Measurements from ENCODE around the gene NR1H4.

- TF ChIP-seq POLR2A (IDR thresholded peaks at IDR 0.05; ENCODE audit: low read depth, low read length) (no peak), POLR2AphosphoS5 (IDR thresholded peaks at IDR 0.05; ENCODE audit: low read depth, low read length) (no peak), TAF1 (IDR thresholded peaks at IDR 0.05; ENCODE audit: low read depth, low read length) (no peak)
Observed at GRCh38 chr12:100557357-100557756, 83.7 kb downstream of the NR1H4 start.

All from GM12891 (cell line).